HL-60 (cell line): ENCODE results near the gene AGPAT2.

Source experiments
- GABPA ChIP-seq: IDR thresholded peaks from 2 replicates; pipeline ENCODE4 v1.6.1; 2012; ENCODE audit warnings: low read depth
- POLR2AphosphoS5 ChIP-seq: IDR thresholded peaks from 2 replicates; pipeline ENCODE4 v1.6.1; 2012; ENCODE audit warnings: low read depth
- SPI1 ChIP-seq: IDR thresholded peaks from 2 replicates; pipeline ENCODE4 v1.6.1; 2012; ENCODE audit warnings: low read depth, mild to moderate bottlenecking, borderline replicate concordance
- TF ChIP-seq, protein P1 (sequence below): IDR thresholded peaks from one replicate; pipeline ENCODE4 v1.5.1; 2011; ENCODE audit warnings: low read length, control low read depth, inconsistent platforms; ENCODE audit not compliant: insufficient read depth
- TF ChIP-seq, protein P2 (sequence below): IDR thresholded peaks from 2 replicates; pipeline ENCODE4 v1.6.1; 2012; ENCODE audit warnings: low read depth; ENCODE audit not compliant: insufficient replicate concordance

DNA sequence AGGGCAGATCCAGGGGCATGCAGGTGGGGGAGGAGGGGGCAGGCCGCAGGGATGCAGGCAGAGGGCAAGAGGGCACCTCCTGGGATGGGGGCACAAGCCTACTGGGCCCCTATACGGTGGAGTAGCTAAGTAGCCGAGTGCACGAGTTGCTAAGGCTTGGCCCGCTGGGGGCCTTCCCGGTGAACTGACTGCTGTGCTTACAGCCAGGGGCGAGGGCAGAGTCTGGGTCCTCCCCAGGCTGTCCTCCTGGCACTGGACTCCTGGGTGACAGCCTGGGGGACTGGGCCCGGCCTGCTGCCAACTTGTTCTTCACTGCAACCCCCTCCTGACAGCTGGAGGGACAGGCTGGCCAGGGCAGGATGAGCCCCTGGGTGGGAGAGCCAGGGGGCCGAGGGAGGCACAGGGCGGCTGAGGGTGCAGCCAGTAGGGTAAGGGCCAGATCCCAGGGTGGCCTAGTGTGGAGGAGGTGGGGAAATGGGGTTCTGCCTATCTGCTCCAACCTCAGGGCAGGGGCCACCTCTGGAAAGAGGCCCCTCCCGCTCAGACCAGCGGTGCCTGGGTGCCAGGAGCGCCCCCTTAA lies 26.2 kb downstream of the AGPAT2 start:
- TF ChIP-seq POLR2AphosphoS5 (no peak), SPI1 (no peak), GABPA (no peak)
- TF ChIP-seq, protein P1, sequence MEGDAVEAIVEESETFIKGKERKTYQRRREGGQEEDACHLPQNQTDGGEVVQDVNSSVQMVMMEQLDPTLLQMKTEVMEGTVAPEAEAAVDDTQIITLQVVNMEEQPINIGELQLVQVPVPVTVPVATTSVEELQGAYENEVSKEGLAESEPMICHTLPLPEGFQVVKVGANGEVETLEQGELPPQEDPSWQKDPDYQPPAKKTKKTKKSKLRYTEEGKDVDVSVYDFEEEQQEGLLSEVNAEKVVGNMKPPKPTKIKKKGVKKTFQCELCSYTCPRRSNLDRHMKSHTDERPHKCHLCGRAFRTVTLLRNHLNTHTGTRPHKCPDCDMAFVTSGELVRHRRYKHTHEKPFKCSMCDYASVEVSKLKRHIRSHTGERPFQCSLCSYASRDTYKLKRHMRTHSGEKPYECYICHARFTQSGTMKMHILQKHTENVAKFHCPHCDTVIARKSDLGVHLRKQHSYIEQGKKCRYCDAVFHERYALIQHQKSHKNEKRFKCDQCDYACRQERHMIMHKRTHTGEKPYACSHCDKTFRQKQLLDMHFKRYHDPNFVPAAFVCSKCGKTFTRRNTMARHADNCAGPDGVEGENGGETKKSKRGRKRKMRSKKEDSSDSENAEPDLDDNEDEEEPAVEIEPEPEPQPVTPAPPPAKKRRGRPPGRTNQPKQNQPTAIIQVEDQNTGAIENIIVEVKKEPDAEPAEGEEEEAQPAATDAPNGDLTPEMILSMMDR = no peak
- TF ChIP-seq, protein P2, sequence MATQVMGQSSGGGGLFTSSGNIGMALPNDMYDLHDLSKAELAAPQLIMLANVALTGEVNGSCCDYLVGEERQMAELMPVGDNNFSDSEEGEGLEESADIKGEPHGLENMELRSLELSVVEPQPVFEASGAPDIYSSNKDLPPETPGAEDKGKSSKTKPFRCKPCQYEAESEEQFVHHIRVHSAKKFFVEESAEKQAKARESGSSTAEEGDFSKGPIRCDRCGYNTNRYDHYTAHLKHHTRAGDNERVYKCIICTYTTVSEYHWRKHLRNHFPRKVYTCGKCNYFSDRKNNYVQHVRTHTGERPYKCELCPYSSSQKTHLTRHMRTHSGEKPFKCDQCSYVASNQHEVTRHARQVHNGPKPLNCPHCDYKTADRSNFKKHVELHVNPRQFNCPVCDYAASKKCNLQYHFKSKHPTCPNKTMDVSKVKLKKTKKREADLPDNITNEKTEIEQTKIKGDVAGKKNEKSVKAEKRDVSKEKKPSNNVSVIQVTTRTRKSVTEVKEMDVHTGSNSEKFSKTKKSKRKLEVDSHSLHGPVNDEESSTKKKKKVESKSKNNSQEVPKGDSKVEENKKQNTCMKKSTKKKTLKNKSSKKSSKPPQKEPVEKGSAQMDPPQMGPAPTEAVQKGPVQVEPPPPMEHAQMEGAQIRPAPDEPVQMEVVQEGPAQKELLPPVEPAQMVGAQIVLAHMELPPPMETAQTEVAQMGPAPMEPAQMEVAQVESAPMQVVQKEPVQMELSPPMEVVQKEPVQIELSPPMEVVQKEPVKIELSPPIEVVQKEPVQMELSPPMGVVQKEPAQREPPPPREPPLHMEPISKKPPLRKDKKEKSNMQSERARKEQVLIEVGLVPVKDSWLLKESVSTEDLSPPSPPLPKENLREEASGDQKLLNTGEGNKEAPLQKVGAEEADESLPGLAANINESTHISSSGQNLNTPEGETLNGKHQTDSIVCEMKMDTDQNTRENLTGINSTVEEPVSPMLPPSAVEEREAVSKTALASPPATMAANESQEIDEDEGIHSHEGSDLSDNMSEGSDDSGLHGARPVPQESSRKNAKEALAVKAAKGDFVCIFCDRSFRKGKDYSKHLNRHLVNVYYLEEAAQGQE = no peak
